HCT116 (cell line): Measurements from ENCODE around the gene VSIG2.

Experiments used
- CTCF ChIP-seq, 3 experiments: fragments of 200-600 bp in 1 of 3; sonication (generic) in 1 of 3; IDR thresholded peaks in 2 of 3; conservative IDR thresholded peaks in 1 of 3; 2 replicates each; pipeline ENCODE4 v1.5.1; 2012 to 2017; ENCODE audit warnings: low read depth in 2 of 3, low read length in 2 of 3, antibody characterized with exemption in 1 of 3, borderline replicate concordance in 1 of 3, control low read depth in 1 of 3, mild to moderate bottlenecking in 1 of 3, mixed read lengths in 1 of 3, mixed run types in 1 of 3, moderate library complexity in 1 of 3; ENCODE audit not compliant: insufficient read depth in 1 of 3
- POLR2A ChIP-seq: IDR thresholded peaks from 2 replicates; pipeline ENCODE4 v1.7.0; 2011; ENCODE audit warnings: borderline replicate concordance; ENCODE audit not compliant: insufficient read depth, insufficient read length; ENCODE audit errors: extremely low read depth
- RAD21 ChIP-seq: IDR thresholded peaks from 2 replicates; pipeline ENCODE4 v1.6.1; 2012; ENCODE audit warnings: low read depth, mild to moderate bottlenecking

- TF ChIP-seq RAD21 (no peak), CTCF (IDR thresholded peaks at IDR 0.05 in 2 of 3, conservative IDR thresholded peaks at IDR 0.05 in 1 of 3; ENCODE audit: borderline replicate concordance in 1 of 3, insufficient read depth in 1 of 3, low read depth in 2 of 3, low read length in 2 of 3) (no peak), POLR2A (no peak)
These were observed 1.6 kb upstream of the VSIG2 start for GRCh38 chr11:124753624-124754023.
